GM21786 (cell line): Measurements from ENCODE around the gene KIAA0319L.
"Not testable (repeated sequence)": the region's sequence is repeated elsewhere in the genome, so short reads cannot be mapped to it uniquely, and the experiment has no call there.

ENCODE experiments used
- ATAC-seq: cut with Tn5 transposase; IDR thresholded peaks from one replicate; pipeline ENCODE4 v1.9.1; 2021; ENCODE audit not compliant: unreplicated experiment

KIAA0319L gene

GRCh38 chr1:35585281-35585680, 28.1 kb upstream of the KIAA0319L start:
- ATAC-seq: no peak

- not testable (repeated sequence) for ATAC-seq
Observed at GRCh38 chr1:35581621-35582020, 24.4 kb upstream of the KIAA0319L start.

- no peak for ATAC-seq
Observed at GRCh38 chr1:35580949-35581388, 23.8 kb upstream of the KIAA0319L start.

GRCh38 chr1:35577071-35577998, 20.1 kb upstream of the KIAA0319L start:
- ATAC-seq: no peak

GRCh38 chr1:35576766-35577070, 19.5 kb upstream of the KIAA0319L start:
- not testable (repeated sequence) for ATAC-seq

- ATAC-seq: no peak
Observed at GRCh38 chr1:35576061-35576765, 19.0 kb upstream of the KIAA0319L start.

- no peak for ATAC-seq
Observed at GRCh38 chr1:35575416-35575958, 18.3 kb upstream of the KIAA0319L start.

- no peak for ATAC-seq
Observed at GRCh38 chr1:35574655-35575415, 17.6 kb upstream of the KIAA0319L start.

- ATAC-seq: no peak
Observed at GRCh38 chr1:35574125-35574654, 17.0 kb upstream of the KIAA0319L start.

- no peak for ATAC-seq
Observed at GRCh38 chr1:35573198-35574124, 16.3 kb upstream of the KIAA0319L start, which contains the start of gene TFAP2E. Gene TFAP2E (plus strand): TSS chr1:35573314. CDS start chr1:35573578, 264 bp downstream.

- no peak for ATAC-seq
Observed at GRCh38 chr1:35572296-35572695, 15.1 kb upstream of the KIAA0319L start.

GRCh38 chr1:35571263-35571662, 14.1 kb upstream of the KIAA0319L start:
- ATAC-seq: no peak

GRCh38 chr1:35570589-35571137, 13.5 kb upstream of the KIAA0319L start:
- no peak for ATAC-seq

GRCh38 chr1:35569936-35570335, 12.7 kb upstream of the KIAA0319L start:
- no peak for ATAC-seq

GRCh38 chr1:35568975-35569395, 11.8 kb upstream of the KIAA0319L start:
- no peak for ATAC-seq

- ATAC-seq: no peak
Observed at GRCh38 chr1:35567947-35568558, 10.8 kb upstream of the KIAA0319L start.

GRCh38 chr1:35565742-35566133, 8.5 kb upstream of the KIAA0319L start:
- no peak for ATAC-seq

GRCh38 chr1:35564884-35565741, 7.9 kb upstream of the KIAA0319L start:
- ATAC-seq: no peak
